Inferior parietal cortex (tissue), 1 donor: ENCODE results near the gene LRMDA.
"Not testable (repeated sequence)": the region's sequence is repeated elsewhere in the genome, so short reads cannot be mapped to it uniquely, and the experiment has no call there.

ENCODE experiments used
- DNase-seq: peaks from one replicate; pipeline ENCODE4 v3.0.0-alpha.2; 2016; ENCODE audit errors: extremely low spot score

Gene LRMDA

GRCh38 chr10:76492678-76493472 lies 1061.5 kb downstream of the LRMDA start:
- no peak for DNase-seq

- no peak for DNase-seq
Measured at GRCh38 chr10:76497666-76498065, 1066.2 kb downstream of the LRMDA start.

GRCh38 chr10:76504823-76505222 lies 1073.4 kb downstream of the LRMDA start:
- no peak for DNase-seq

- DNase-seq: no peak
Measured at GRCh38 chr10:76509446-76509845, 1078.0 kb downstream of the LRMDA start.

- no peak for DNase-seq
Measured at GRCh38 chr10:76514321-76514720, 1082.9 kb downstream of the LRMDA start.

- no peak for DNase-seq
Measured at GRCh38 chr10:76514869-76515268, 1083.4 kb downstream of the LRMDA start.

GRCh38 chr10:76522547-76522946 lies 1091.1 kb downstream of the LRMDA start:
- DNase-seq: no peak

- no peak for DNase-seq
Measured at GRCh38 chr10:76523246-76523645, 1091.8 kb downstream of the LRMDA start.

GRCh38 chr10:76523791-76524351 lies 1092.4 kb downstream of the LRMDA start:
- no peak for DNase-seq

- not testable (repeated sequence) for DNase-seq
Measured at GRCh38 chr10:76526833-76527232, 1095.4 kb downstream of the LRMDA start.

- DNase-seq: no peak
Measured at GRCh38 chr10:76540331-76540730, 1108.9 kb downstream of the LRMDA start.

GRCh38 chr10:76540786-76541185 lies 1109.4 kb downstream of the LRMDA start:
- DNase-seq: no peak

- no peak for DNase-seq
Measured at GRCh38 chr10:76541852-76542251, 1110.4 kb downstream of the LRMDA start.

- DNase-seq: no peak
Measured at GRCh38 chr10:76542307-76542930, 1111.0 kb downstream of the LRMDA start.

- no peak for DNase-seq
Measured at GRCh38 chr10:76543655-76544054, 1112.2 kb downstream of the LRMDA start.

- DNase-seq: no peak
Measured at GRCh38 chr10:76544789-76545188, 1113.4 kb downstream of the LRMDA start.

GRCh38 chr10:76546411-76546810 lies 1115.0 kb downstream of the LRMDA start:
- DNase-seq: no peak

- DNase-seq: peak; percentile 89
Measured at GRCh38 chr10:76547352-76547972, 1116.0 kb downstream of the LRMDA start.

- DNase-seq: no peak
Measured at GRCh38 chr10:76548716-76549115, 1117.3 kb downstream of the LRMDA start.

GRCh38 chr10:76549171-76549570 lies 1117.7 kb downstream of the LRMDA start:
- DNase-seq: no peak

GRCh38 chr10:76550806-76551205 lies 1119.4 kb downstream of the LRMDA start:
- no peak for DNase-seq

- no peak for DNase-seq
Measured at GRCh38 chr10:76552091-76552873, 1120.9 kb downstream of the LRMDA start.
